Keratinocyte (primary cell): ENCODE data around the gene HSH2D.

Experiments used
- CTCF ChIP-seq, 3 experiments: IDR thresholded peaks in 1 of 3; conservative IDR thresholded peaks in 1 of 3; optimal IDR thresholded peaks in 1 of 3; 2 replicates in 2 of 3; 3 replicates in 1 of 3; pipeline versions ENCODE3 to v1.5.1; 2011; ENCODE audit warnings: low read length in 3 of 3, mild to moderate bottlenecking in 3 of 3, moderate library complexity in 2 of 3, control low read depth in 1 of 3, inconsistent platforms in 1 of 3; ENCODE audit not compliant: insufficient read depth in 2 of 3; ENCODE audit errors: extremely low read depth in 1 of 3
- EZH2 ChIP-seq: IDR thresholded peaks from one replicate; pipeline ENCODE4 v1.6.1; 2012; ENCODE audit warnings: inconsistent platforms, mild to moderate bottlenecking, low read length, moderate library complexity

- no peak for TF ChIP-seq EZH2
- TF ChIP-seq CTCF (optimal IDR thresholded peaks at IDR 0.05 in 1 of 3, IDR thresholded peaks at IDR 0.05 in 1 of 3, conservative IDR thresholded peaks at IDR 0.05 in 1 of 3; ENCODE audit: extremely low read depth in 1 of 3, insufficient read depth in 2 of 3, low read length in 3 of 3) = no peak
Observed at GRCh38 chr19:16127776-16128371, 15.6 kb upstream of the HSH2D start.
